ENCODE data around the gene NRXN2.

- no peak for TF ChIP-seq EZH2 (IDR thresholded peaks at IDR 0.05)
- TF ChIP-seq CTCF (IDR thresholded peaks at IDR 0.05): no peak
Observed at GRCh38 chr11:64622681-64623080, 100.3 kb downstream of the NRXN2 start.
